ENCODE results near the gene DERL3.
"Not testable (repeated sequence)": the region's sequence is repeated elsewhere in the genome, so short reads cannot be mapped to it uniquely, and the experiment has no call there.

Gene DERL3

DNA sequence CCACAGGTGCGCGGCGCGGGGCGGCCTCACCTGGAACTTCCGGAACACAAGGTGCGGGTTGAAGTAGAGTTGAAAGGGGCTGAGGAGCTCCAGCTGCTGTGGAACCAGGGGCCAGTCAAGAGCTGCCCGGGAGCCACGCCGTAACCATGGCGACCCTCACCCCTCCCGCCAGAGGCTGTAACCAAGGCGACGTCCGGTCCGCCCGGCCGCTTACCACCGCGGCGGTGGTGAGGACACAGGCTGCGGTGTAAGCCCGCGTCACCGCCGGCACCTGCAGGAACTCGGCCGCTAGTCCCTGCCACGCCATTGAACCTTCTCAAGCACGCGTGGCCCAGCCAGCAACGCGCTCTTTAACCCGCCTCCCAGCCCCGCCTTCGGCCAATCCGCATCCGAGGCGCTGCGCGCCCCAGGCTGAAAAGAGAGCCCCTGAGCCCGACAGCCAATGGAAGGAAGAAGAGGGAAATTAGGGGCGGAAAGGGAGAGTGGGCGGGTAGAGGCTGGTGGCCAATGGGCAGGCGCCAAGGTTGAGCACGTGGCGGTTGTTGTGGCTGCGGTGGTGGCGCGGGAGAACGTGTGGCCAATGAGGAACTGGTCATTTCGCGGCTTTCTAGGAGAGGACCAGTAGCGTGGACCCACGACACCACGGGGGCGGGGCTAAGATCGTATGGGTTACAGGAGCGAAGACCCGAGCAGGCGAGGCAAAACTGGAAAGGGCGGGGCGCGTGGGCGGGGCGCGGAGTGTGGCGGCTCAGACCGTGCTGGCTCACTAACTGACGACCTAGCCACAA, at the start of gene DERL3:
TSS of gene DERL3 (minus strand) at position 326 of the 788 bp plus-strand sequence. CDS start at position 307, 19 bp downstream.
- Histone ChIP-seq H3K9me3 (ENCODE audit: control insufficient read depth, low read length) (no peaks in the 10 kb centered on the region), H3K4me1 (ENCODE audit: control insufficient read depth, insufficient read depth, low read length) (peaks cover 23% of the 10 kb centered on the region), H3K9ac (ENCODE audit: low read length) (peak within 1 kb of the TSS; percentile 39), H3K27me3 (ENCODE audit: control insufficient read depth, insufficient read depth, low read length) (no peaks in the 10 kb centered on the region), H3K4me3 (ENCODE audit: low read length) (peak within 1 kb of the TSS; percentile 67), H3K36me3 (ENCODE audit: control insufficient read depth, insufficient read depth, low read length) (no peaks in the 10 kb centered on the region)

DNA sequence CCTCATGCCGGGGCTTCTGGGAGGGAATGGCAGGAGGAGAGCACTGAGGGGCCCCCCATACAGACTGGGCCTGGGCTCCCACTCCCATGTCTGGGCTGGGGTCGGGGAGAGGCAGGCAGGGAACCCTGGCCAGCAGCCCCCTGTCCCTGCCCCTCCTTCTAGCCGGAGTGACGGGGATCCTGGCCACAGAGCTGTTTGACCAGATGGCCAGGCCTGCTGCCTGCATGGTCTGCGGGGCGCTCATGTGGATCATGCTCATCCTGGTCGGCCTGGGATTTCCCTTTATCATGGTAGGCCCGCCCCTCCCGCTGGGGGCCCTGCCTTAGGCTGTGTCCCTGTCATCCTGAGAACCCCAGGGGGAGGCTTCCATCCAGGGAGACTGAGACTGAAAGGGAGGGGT, 45.3 kb upstream of the DERL3 start:
- H3K9ac ChIP-seq (ENCODE audit: low read length), result no peak overlapping the region
- no peaks in the 10 kb centered on the region for H3K27me3 ChIP-seq (ENCODE audit: control insufficient read depth, insufficient read depth, low read length)
- no peaks in the 10 kb centered on the region for H3K9me3 ChIP-seq (ENCODE audit: control insufficient read depth, low read length)
- H3K4me1 ChIP-seq (ENCODE audit: control insufficient read depth, insufficient read depth, low read length), result no peaks in the 10 kb centered on the region
- H3K4me3 ChIP-seq (ENCODE audit: low read length), result no peak overlapping the region
- H3K36me3 ChIP-seq (ENCODE audit: control insufficient read depth, insufficient read depth, low read length), result no peaks in the 10 kb centered on the region

DNA sequence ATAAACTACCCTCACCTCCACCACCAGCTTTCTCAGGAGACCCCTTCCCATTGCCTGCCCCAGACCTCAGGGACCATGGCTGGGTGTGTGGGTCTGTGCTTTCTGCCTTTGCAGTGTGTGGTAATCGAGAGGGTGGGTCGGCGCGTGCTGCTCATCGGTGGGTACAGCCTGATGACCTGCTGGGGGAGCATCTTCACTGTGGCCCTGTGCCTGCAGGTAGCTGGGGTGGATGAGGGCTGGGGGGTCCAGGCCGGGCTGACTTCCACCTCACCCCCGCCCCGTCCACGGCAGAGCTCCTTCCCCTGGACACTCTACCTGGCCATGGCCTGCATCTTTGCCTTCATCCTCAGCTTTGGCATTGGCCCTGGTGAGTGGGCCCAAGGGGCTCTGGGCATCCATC, 44.9 kb upstream of the DERL3 start:
- Histone ChIP-seq H3K27me3 (ENCODE audit: control insufficient read depth, insufficient read depth, low read length) (no peaks in the 10 kb centered on the region), H3K9me3 (ENCODE audit: control insufficient read depth, low read length) (no peaks in the 10 kb centered on the region), H3K9ac (ENCODE audit: low read length) (no peak overlapping the region), H3K36me3 (ENCODE audit: control insufficient read depth, insufficient read depth, low read length) (no peaks in the 10 kb centered on the region), H3K4me1 (ENCODE audit: control insufficient read depth, insufficient read depth, low read length) (no peaks in the 10 kb centered on the region), H3K4me3 (ENCODE audit: low read length) (no peak overlapping the region)

DNA sequence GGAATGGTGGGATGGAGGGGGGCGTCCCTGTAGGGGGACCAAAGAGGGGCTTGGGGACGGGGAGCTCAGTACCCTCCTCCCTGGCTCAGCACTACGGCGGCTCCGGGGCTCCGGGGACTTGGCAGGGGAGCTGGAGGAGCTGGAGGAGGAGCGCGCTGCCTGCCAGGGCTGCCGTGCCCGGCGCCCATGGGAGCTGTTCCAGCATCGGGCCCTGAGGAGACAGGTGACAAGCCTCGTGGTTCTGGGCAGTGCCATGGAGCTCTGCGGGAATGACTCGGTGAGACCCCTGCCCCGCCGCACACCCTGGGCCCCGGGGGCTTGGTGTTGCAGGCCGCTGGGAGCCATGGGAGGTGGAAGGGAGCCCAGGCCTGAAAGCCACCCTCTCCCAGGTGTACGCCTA, 43.6 kb upstream of the DERL3 start:
- no peak overlapping the region for H3K4me3 ChIP-seq (ENCODE audit: low read length)
- H3K9ac ChIP-seq (ENCODE audit: low read length), result no peak overlapping the region
- no peaks in the 10 kb centered on the region for H3K27me3 ChIP-seq (ENCODE audit: control insufficient read depth, insufficient read depth, low read length)
- no peaks in the 10 kb centered on the region for H3K4me1 ChIP-seq (ENCODE audit: control insufficient read depth, insufficient read depth, low read length)
- no peaks in the 10 kb centered on the region for H3K9me3 ChIP-seq (ENCODE audit: control insufficient read depth, low read length)
- H3K36me3 ChIP-seq (ENCODE audit: control insufficient read depth, insufficient read depth, low read length), result no peaks in the 10 kb centered on the region

DNA sequence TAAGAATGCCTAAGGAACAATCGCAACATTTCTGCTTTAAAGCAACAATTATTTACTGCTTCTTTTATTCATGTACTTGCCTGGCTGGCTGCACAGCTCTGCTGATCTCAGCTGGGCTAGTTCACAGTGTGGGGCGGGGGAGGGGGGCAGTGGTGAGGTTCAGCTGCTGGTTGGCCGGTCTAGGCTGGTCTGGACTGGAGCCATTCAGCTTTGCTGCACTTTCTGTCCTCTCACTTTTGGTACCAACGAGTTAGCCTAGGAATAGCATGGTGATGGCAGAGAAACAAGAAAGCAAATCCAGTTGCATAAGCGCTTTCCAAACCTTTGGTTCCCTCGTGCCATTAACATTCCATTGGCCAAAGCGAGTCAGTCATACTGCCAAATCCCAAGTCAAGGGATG, 39.4 kb upstream of the DERL3 start:
- Histone ChIP-seq H3K36me3 (ENCODE audit: control insufficient read depth, insufficient read depth, low read length) (no peaks in the 10 kb centered on the region), H3K9me3 (ENCODE audit: control insufficient read depth, low read length) (no peaks in the 10 kb centered on the region), H3K9ac (ENCODE audit: low read length) (no peak overlapping the region), H3K4me1 (ENCODE audit: control insufficient read depth, insufficient read depth, low read length) (no peaks in the 10 kb centered on the region), H3K4me3 (ENCODE audit: low read length) (no peak overlapping the region), H3K27me3 (ENCODE audit: control insufficient read depth, insufficient read depth, low read length) (no peaks in the 10 kb centered on the region)

DNA sequence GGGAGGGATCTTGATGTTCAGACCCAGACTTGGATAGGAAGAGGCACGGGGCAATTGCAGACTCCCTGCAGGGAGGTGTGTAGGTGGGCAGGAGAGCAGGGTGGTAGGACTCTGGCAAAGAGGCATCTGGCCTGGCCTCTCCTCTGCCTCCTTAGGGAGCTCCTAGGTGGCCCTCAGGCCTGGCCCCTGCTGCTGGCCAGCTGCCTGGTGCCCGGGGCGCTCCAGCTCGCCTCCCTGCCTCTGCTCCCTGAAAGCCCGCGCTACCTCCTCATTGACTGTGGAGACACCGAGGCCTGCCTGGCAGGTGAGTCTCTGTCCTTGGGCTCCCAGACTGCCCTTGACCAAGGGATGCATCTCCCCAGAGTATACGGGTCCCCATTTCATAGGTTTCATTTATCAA, 38.8 kb upstream of the DERL3 start:
- H3K27me3 ChIP-seq (ENCODE audit: control insufficient read depth, insufficient read depth, low read length), result no peaks in the 10 kb centered on the region
- H3K4me1 ChIP-seq (ENCODE audit: control insufficient read depth, insufficient read depth, low read length), result no peaks in the 10 kb centered on the region
- no peaks in the 10 kb centered on the region for H3K9me3 ChIP-seq (ENCODE audit: control insufficient read depth, low read length)
- no peak overlapping the region for H3K9ac ChIP-seq (ENCODE audit: low read length)
- H3K4me3 ChIP-seq (ENCODE audit: low read length), result no peak overlapping the region
- H3K36me3 ChIP-seq (ENCODE audit: control insufficient read depth, insufficient read depth, low read length), result no peaks in the 10 kb centered on the region

DNA sequence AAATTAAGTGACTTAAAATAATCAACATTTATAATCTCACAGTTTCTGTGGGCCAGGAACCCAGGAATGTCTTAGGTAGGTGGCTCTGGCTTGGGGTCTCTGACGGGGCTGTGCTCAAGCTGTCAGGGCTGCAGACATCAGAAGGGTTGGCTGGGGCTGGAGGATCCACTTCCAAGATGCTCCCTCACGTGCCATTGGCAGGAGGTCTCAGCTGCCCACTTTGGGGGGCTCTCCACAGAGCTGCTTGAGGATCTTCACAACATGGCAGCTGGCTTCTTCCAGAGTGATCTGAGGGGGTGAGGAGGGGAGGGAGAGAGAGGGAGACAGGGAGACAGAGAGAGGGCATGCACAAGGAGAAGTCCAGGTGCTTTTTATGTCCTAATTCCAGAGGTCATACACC, 37.0 kb upstream of the DERL3 start:
- Histone ChIP-seq H3K9ac (ENCODE audit: low read length) (no peak overlapping the region), H3K36me3 (ENCODE audit: control insufficient read depth, insufficient read depth, low read length) (no peaks in the 10 kb centered on the region), H3K4me1 (ENCODE audit: control insufficient read depth, insufficient read depth, low read length) (no peaks in the 10 kb centered on the region), H3K4me3 (ENCODE audit: low read length) (no peak overlapping the region), H3K27me3 (ENCODE audit: control insufficient read depth, insufficient read depth, low read length) (no peaks in the 10 kb centered on the region), H3K9me3 (ENCODE audit: control insufficient read depth, low read length) (no peaks in the 10 kb centered on the region)

DNA sequence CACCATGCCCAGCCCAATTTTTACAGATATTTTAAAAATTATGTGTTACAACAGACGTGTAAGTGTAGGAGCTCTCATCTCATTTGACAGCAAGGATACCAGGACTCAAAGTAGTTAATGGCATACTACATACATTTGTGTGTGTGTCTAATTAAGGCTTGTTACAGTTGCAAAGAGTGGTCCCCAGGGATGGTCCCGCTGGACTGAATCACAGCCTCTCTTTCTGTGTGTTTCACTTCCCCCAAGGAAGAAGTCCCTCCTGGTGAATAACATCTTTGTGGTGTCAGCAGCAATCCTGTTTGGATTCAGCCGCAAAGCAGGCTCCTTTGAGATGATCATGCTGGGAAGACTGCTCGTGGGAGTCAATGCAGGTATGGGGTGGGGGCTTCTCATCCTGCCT, 36.1 kb upstream of the DERL3 start:
- Histone ChIP-seq H3K4me1 (ENCODE audit: control insufficient read depth, insufficient read depth, low read length) (no peaks in the 10 kb centered on the region), H3K9ac (ENCODE audit: low read length) (no peak overlapping the region), H3K36me3 (ENCODE audit: control insufficient read depth, insufficient read depth, low read length) (no peaks in the 10 kb centered on the region), H3K9me3 (ENCODE audit: control insufficient read depth, low read length) (no peaks in the 10 kb centered on the region), H3K4me3 (ENCODE audit: low read length) (no peak overlapping the region), H3K27me3 (ENCODE audit: control insufficient read depth, insufficient read depth, low read length) (no peaks in the 10 kb centered on the region)

DNA sequence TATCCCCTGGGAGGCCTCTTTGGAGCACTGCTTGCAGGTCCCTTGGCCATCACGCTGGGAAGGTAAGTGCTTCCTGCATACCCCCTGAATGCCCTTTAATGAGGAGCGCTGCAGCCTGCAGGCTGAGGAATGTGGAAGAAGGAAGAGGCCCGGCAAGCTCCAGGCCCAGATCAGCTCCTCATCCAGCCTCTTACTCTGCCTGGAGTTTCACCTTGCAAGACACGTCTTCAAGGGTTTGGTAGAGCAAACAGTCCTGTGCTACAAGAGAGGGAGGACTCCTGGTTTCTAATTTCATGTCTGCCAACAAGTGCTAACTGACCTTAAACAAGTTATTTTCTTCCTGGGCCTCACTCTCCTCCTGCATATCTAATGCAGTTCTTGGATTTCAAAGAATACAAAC, 29.8 kb upstream of the DERL3 start:
- Histone ChIP-seq H3K9ac (ENCODE audit: low read length) (no peak overlapping the region), H3K27me3 (ENCODE audit: control insufficient read depth, insufficient read depth, low read length) (no peaks in the 10 kb centered on the region), H3K9me3 (ENCODE audit: control insufficient read depth, low read length) (no peaks in the 10 kb centered on the region), H3K4me3 (ENCODE audit: low read length) (no peak overlapping the region), H3K4me1 (ENCODE audit: control insufficient read depth, insufficient read depth, low read length) (no peaks in the 10 kb centered on the region), H3K36me3 (ENCODE audit: control insufficient read depth, insufficient read depth, low read length) (peaks cover 4% of the 10 kb centered on the region)

DNA sequence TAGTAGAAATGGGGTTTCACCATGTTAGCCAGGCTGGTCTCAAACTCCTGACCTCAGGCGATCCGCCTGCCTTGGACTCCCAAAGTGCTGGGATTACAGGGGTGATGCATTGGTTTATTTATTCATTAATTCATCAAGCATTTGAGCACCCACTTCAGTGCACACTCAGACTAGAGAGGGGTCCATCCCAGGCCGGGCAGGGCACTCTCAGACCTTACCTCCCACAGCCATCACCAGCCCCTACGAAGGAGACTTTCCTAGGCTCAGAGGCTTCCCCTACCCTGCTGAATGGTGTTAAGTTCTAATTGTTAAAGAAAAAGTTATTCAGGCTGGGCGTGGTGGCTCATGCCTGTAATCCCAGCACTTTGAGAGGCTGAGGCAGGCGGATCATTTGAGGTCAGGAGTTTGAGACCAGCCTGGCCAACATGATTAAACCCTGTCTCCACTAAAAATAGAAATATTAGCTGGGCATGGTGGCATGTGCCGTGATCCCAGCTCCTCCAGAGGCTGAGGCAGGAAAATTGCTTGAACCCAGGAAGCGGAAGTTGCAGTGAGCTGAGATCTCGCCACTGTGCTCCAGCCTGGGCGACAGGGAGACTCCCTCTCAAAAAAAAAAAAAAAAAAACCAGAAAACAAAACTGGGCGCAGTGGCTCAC, 25.8 kb upstream of the DERL3 start:
- H3K4me3 ChIP-seq (ENCODE audit: low read length); H3K9ac ChIP-seq (ENCODE audit: low read length); H3K36me3 ChIP-seq (ENCODE audit: control insufficient read depth, insufficient read depth, low read length); H3K27me3 ChIP-seq (ENCODE audit: control insufficient read depth, insufficient read depth, low read length); H3K9me3 ChIP-seq (ENCODE audit: control insufficient read depth, low read length); H3K4me1 ChIP-seq (ENCODE audit: control insufficient read depth, insufficient read depth, low read length): not testable (repeated sequence)

DNA sequence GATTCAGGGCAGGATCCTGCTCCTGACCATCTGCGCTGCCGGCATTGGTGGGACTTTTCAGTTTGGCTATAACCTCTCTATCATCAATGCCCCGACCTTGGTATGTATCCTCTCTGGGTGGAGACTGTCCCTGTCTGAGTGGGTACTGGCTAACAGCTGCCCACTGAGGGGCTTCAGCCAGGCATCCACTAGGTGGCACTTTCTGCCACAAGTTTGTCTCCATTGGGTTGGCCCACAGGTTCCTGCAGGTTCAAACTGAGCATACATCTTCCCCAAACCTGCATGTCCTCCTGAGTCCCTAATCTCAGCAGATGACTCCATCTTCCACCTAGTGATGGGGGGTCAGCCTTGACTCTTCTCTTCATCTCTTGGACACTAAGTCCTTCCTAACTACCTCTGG, 23.3 kb upstream of the DERL3 start:
- Histone ChIP-seq H3K9ac (ENCODE audit: low read length) (no peak overlapping the region), H3K4me3 (ENCODE audit: low read length) (no peak overlapping the region), H3K9me3 (ENCODE audit: control insufficient read depth, low read length) (no peaks in the 10 kb centered on the region), H3K4me1 (ENCODE audit: control insufficient read depth, insufficient read depth, low read length) (no peaks in the 10 kb centered on the region), H3K36me3 (ENCODE audit: control insufficient read depth, insufficient read depth, low read length) (no peaks in the 10 kb centered on the region), H3K27me3 (ENCODE audit: control insufficient read depth, insufficient read depth, low read length) (no peaks in the 10 kb centered on the region)

DNA sequence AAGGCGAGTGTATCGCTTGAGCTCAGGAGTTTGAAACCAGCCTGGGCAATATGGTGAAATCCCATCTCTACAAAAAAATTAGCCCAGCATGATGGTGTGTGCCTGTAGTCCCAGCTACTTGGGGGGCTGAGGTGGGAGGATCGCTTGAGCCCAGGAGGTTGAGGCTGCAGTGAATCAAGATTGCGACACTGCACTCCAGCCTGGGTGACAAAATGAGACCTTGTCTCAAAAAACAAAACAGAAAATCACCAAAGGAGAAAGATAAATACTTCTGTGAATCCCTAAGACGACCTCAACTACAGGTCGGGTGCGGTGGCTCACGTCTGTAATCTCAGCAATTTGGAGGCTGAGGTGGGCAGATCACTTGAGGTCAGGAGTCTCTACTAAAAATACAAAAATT, 21.4 kb upstream of the DERL3 start:
- not testable (repeated sequence) for H3K4me3 ChIP-seq (ENCODE audit: low read length); H3K4me1 ChIP-seq (ENCODE audit: control insufficient read depth, insufficient read depth, low read length); H3K9me3 ChIP-seq (ENCODE audit: control insufficient read depth, low read length); H3K36me3 ChIP-seq (ENCODE audit: control insufficient read depth, insufficient read depth, low read length); H3K27me3 ChIP-seq (ENCODE audit: control insufficient read depth, insufficient read depth, low read length); H3K9ac ChIP-seq (ENCODE audit: low read length)

All from mucosa of stomach (tissue), 1 donor.